ENCODE measurements around the gene ARHGEF1. TPM values are rescaled to one million over a fixed set of nuclear protein-coding genes. Genes with fewer than 3 reads are reported as not detected.
"Not testable (repeated sequence)": the region's sequence is repeated elsewhere in the genome, so short reads cannot be mapped to it uniquely, and the experiment has no call there.

Gene ARHGEF1
- total RNA-seq, 1 donor, result 35.0 TPM

- DNase-seq (ENCODE audit: low read depth), result no peak
- no peak overlapping the region for H3K4me3 ChIP-seq (ENCODE audit: low read depth, low read length)
- no peak for TF ChIP-seq CTCF (IDR thresholded peaks at IDR 0.05; ENCODE audit: insufficient read depth, low read depth, low read length)
These were observed 27.4 kb downstream of the ARHGEF1 start for GRCh38 chr19:41910240-41910991.

GRCh38 chr19:41910992-41911888 lies 28.3 kb downstream of the ARHGEF1 start:
- DNase-seq (ENCODE audit: low read depth), result no peak
- TF ChIP-seq CTCF (IDR thresholded peaks at IDR 0.05; ENCODE audit: insufficient read depth, low read depth, low read length), result no peak
- no peak overlapping the region for H3K4me3 ChIP-seq (ENCODE audit: low read depth, low read length)

- TF ChIP-seq CTCF (IDR thresholded peaks at IDR 0.05; ENCODE audit: insufficient read depth, low read depth, low read length), result no peak
- no peak overlapping the region for H3K4me3 ChIP-seq (ENCODE audit: low read depth, low read length)
- no peak for DNase-seq (ENCODE audit: low read depth)
These were observed 29.1 kb downstream of the ARHGEF1 start for GRCh38 chr19:41911889-41912731.

GRCh38 chr19:41912899-41913537 lies 30.0 kb downstream of the ARHGEF1 start:
- H3K4me3 ChIP-seq (ENCODE audit: low read depth, low read length), result no peak overlapping the region
- DNase-seq (ENCODE audit: low read depth), result no peak
- no peak for TF ChIP-seq CTCF (IDR thresholded peaks at IDR 0.05; ENCODE audit: insufficient read depth, low read depth, low read length)

GRCh38 chr19:41913538-41914423 lies 30.8 kb downstream of the ARHGEF1 start:
- DNase-seq (ENCODE audit: low read depth), result no peak
- no peak overlapping the region for H3K4me3 ChIP-seq (ENCODE audit: low read depth, low read length)
- TF ChIP-seq CTCF (IDR thresholded peaks at IDR 0.05; ENCODE audit: insufficient read depth, low read depth, low read length), result no peak

GRCh38 chr19:41914424-41914834 lies 31.4 kb downstream of the ARHGEF1 start:
- DNase-seq (ENCODE audit: low read depth); H3K4me3 ChIP-seq (ENCODE audit: low read depth, low read length): not testable (repeated sequence)

Data from fibroblast of villous mesenchyme (primary cell).